Lower leg skin (tissue), 4 donors: ENCODE results near the gene ALCAM. TPM values are rescaled to one million over a fixed set of nuclear protein-coding genes. Genes with fewer than 3 reads are reported as not detected.
"Not testable (repeated sequence)": the region's sequence is repeated elsewhere in the genome, so short reads cannot be mapped to it uniquely, and the experiment has no call there.

Experiments
- DNase-seq, 2 donors: peaks; one replicate each; pipeline ENCODE4 v3.0.0-alpha.2; 2019; ENCODE audit warnings: low spot score in 2 of 2
- H3K4me3 ChIP-seq: fragments of 200-600 bp; sonication (generic); 2 replicates; pipeline ENCODE4 v1.5.1; 2017; ENCODE audit warnings: mild to moderate bottlenecking, low read depth; ENCODE audit not compliant: poor library complexity, severe bottlenecking
- CTCF ChIP-seq, 3 donors: fragments of 450-650 bp; IDR thresholded peaks; one replicate each; pipeline ENCODE4 v1.5.1; 2016; ENCODE audit warnings: antibody characterized with exemption in 3 of 3, mild to moderate bottlenecking in 3 of 3, moderate library complexity in 2 of 3
- POLR2A ChIP-seq, 2 donors: fragments of 450-650 bp; IDR thresholded peaks; one replicate each; pipeline ENCODE4 v1.6.1; 2016 to 2017; ENCODE audit warnings: antibody characterized with exemption in 2 of 2, mild to moderate bottlenecking in 1 of 2, moderate library complexity in 1 of 2
- WGBS, 2 donors: methylation state at CpG; one replicate each; pipeline ENCODE4 v1.1.5; 2018; 5-methylcytosine and 5-hydroxymethylcytosine counted together
- intact Hi-C: fragments of 100-400 bp; cut with DNase I; formaldehyde crosslinking; loops from one replicate; pipeline ENCODE4 v1.15.0; 2023; ENCODE audit warnings: low total_unique reads
- total RNA-seq, 4 donors: library from RNA; depleted of rRNA; stranded (reverse); fragments of >200 nt; gene quantifications; one replicate each; pipeline ENCODE4 v1.1.0, GENCODE V29; 2016

Gene ALCAM
- total RNA-seq, 4 donors from 2014 or later: 21.2 to 58.0 (median 31.1) TPM

- intact Hi-C loops: no loop called here
- DNase-seq: no peak
- H3K4me3 ChIP-seq: no peak overlapping the region
- TF ChIP-seq POLR2A (IDR thresholded peaks at IDR 0.05) (no peak), CTCF (IDR thresholded peaks at IDR 0.05) (no peak)
Observed at GRCh38 chr3:105385819-105386508, 19.3 kb downstream of the ALCAM start.

- WGBS, 2 donors: 59 to 61% methylated on average over 5 of the region's 5 CpGs
- DNase-seq: no peak
- H3K4me3 ChIP-seq: no peak overlapping the region
- intact Hi-C loops: no loop called here
- TF ChIP-seq CTCF (IDR thresholded peaks at IDR 0.05) (no peak), POLR2A (IDR thresholded peaks at IDR 0.05) (no peak)
Observed at GRCh38 chr3:105387122-105387751, 20.5 kb downstream of the ALCAM start.

- no peak overlapping the region for H3K4me3 ChIP-seq
- intact Hi-C loops: no loop called here
- 45 to 53% methylated on average over 1 of the region's 1 CpG for WGBS, 2 donors
- DNase-seq: no peak
- TF ChIP-seq CTCF (IDR thresholded peaks at IDR 0.05) (no peak), POLR2A (IDR thresholded peaks at IDR 0.05) (no peak)
Observed at GRCh38 chr3:105388176-105388575, 21.5 kb downstream of the ALCAM start.

- intact Hi-C loops: not testable (repeated sequence)
- 100% methylated on average over 1 of the region's 1 CpG for WGBS, 2 donors
Observed at GRCh38 chr3:105389759-105390158, 23.1 kb downstream of the ALCAM start.

GRCh38 chr3:105392598-105392997 lies 25.9 kb downstream of the ALCAM start:
- H3K4me3 ChIP-seq, intact Hi-C loops, DNase-seq: not testable (repeated sequence)

More at GRCh38 chr3:105389759-105390158, 23.1 kb downstream of the ALCAM start:
- DNase-seq, H3K4me3 ChIP-seq: not testable (repeated sequence)

GRCh38 chr3:105394177-105394576 lies 27.5 kb downstream of the ALCAM start:
- no peak for DNase-seq
- TF ChIP-seq CTCF (IDR thresholded peaks at IDR 0.05) (no peak), POLR2A (IDR thresholded peaks at IDR 0.05) (no peak)
- H3K4me3 ChIP-seq: no peak overlapping the region
- intact Hi-C loops: no loop called here
- 84 to 86% methylated on average over 7 of the region's 7 CpGs for WGBS, 2 donors

GRCh38 chr3:105397974-105398373 lies 31.3 kb downstream of the ALCAM start:
- 78 to 84% methylated on average over 1 of the region's 1 CpG for WGBS, 2 donors
- no peak for DNase-seq
- intact Hi-C loops: no loop called here
- no peak overlapping the region for H3K4me3 ChIP-seq
- TF ChIP-seq POLR2A (IDR thresholded peaks at IDR 0.05): no peak
- no peak for TF ChIP-seq CTCF (IDR thresholded peaks at IDR 0.05)
